H1 (cell line): ENCODE measurements around the gene CLDN34. TPM values are rescaled to one million over a fixed set of nuclear protein-coding genes. Genes with fewer than 3 reads are reported as not detected.

Experiments used
- E2F6 ChIP-seq: IDR thresholded peaks from 2 replicates; pipeline ENCODE4 v1.6.1; 2012; ENCODE audit warnings: inconsistent platforms
- polyA plus RNA-seq, 7 experiments: library from polyadenylated mRNA; depleted of rRNA in 3 of 7; stranded (reverse) in 5 of 7; unstranded in 2 of 7; fragments of >200 nt in 5 of 7; fragments of 200-250 nt in 2 of 7; gene quantifications; 1 replicate in 5 of 7; 2 replicates in 1 of 7; 4 replicates in 1 of 7; pipeline versions ENCODE4 v1.2.1 to v1.2.3, GENCODE V29; 2011 to 2013; ENCODE audit warnings: missing spikeins in 2 of 7, mixed read lengths in 2 of 7
- total RNA-seq: library from RNA; stranded (reverse); fragmentation: NEBNext Ultra II Directional; extraction: Animal tissue kit (Norgen Biotek cat#: 25700); gene quantifications from 2 replicates; pipeline ENCODE4 v1.2.1, GENCODE V29; 2021

The CLDN34 gene
- total and polyA plus RNA-seq, 2 of the 8 experiments (the other 6 are each of a cell fraction or from before 2014, with no cell fraction given) = 0.26 to 0.50 TPM

- no peak for TF ChIP-seq E2F6
Observed at GRCh38 chrX:9983441-9983840, 16.3 kb downstream of the CLDN34 start (continued).
